Gastrocnemius medialis (tissue), 4 donors: ENCODE data around the gene SAC3D1. TPM values are rescaled to one million over a fixed set of nuclear protein-coding genes. Genes with fewer than 3 reads are reported as not detected.

ENCODE experiments used
- ATAC-seq, 2 donors: fragments of 150-250 bp; one replicate each; pipeline ENCODE4 v1.9.1; 2016
- DNase-seq, 2 donors: peaks; one replicate each; pipeline ENCODE4 v3.0.0-alpha.2; 2019
- H3K27ac ChIP-seq, 4 donors: fragments of 200-600 bp; sonication (generic); 1 replicate in 1 of 4; 2 replicates in 3 of 4; pipeline ENCODE4 v1.5.1; 2016 to 2018; ENCODE audit warnings: mild to moderate bottlenecking in 2 of 4, moderate library complexity in 1 of 4
- H3K27me3 ChIP-seq, 3 donors: fragments of 200-600 bp; sonication (generic) in 2 of 3; 1 replicate in 1 of 3; 2 replicates in 2 of 3; pipeline versions ENCODE4 v1.5.1 to v1.6.0; 2016 to 2019; ENCODE audit warnings: mild to moderate bottlenecking in 1 of 3, moderate library complexity in 1 of 3
- H3K36me3 ChIP-seq, 2 donors: fragments of 200-600 bp; sonication (generic) in 1 of 2; one replicate each; pipeline ENCODE4 v1.5.1; 2017 to 2018
- H3K4me1 ChIP-seq, 2 donors: fragments of 200-600 bp; sonication (generic) in 1 of 2; one replicate each; pipeline ENCODE4 v1.5.1; 2016 to 2017; ENCODE audit warnings: mild to moderate bottlenecking in 2 of 2
- H3K4me3 ChIP-seq, 4 donors: fragments of 200-600 bp; sonication (generic) in 3 of 4; 1 replicate in 1 of 4; 2 replicates in 3 of 4; pipeline ENCODE4 v1.5.1; 2016 to 2019; ENCODE audit warnings: mild to moderate bottlenecking in 2 of 4
- H3K9me3 ChIP-seq, 3 donors: fragments of 200-600 bp; sonication (generic) in 2 of 3; 1 replicate in 1 of 3; 2 replicates in 2 of 3; pipeline ENCODE4 v1.5.1; 2016 to 2019
- POLR2A ChIP-seq, 2 donors: fragments of 450-650 bp; IDR thresholded peaks; one replicate each; pipeline ENCODE4 v1.6.1; 2017; ENCODE audit warnings: antibody characterized with exemption in 2 of 2, mild to moderate bottlenecking in 2 of 2, moderate library complexity in 2 of 2
- in situ Hi-C, 4 donors: fragments of 200-750 bp; cut with MboI; loops; one replicate each; pipeline versions ENCODE4 v1.15.0 to v1.8.0; 2017; ENCODE audit warnings: low sequenced_read_pairs in 4 of 4
- intact Hi-C: fragments of 100-400 bp; cut with DNase I; formaldehyde crosslinking; loops from one replicate; pipeline ENCODE4 v1.15.1; 2023; ENCODE audit warnings: low total_unique reads
- total RNA-seq, 4 donors: library from RNA; depleted of rRNA; stranded (reverse); fragments of >200 nt; gene quantifications; one replicate each; pipeline versions ENCODE4 v1.1.0 to v1.2.3, GENCODE V29; 2016
- TF ChIP-seq, protein P1 (sequence below), 5 experiments: fragments of 450-650 bp in 3 of 5; fragments of 200-600 bp in 2 of 5; sonication (generic) in 2 of 5; IDR thresholded peaks in 4 of 5; conservative IDR thresholded peaks in 1 of 5; 1 replicate in 4 of 5; 2 replicates in 1 of 5; pipeline ENCODE4 v1.5.1; 2016 to 2019; ENCODE audit warnings: antibody characterized with exemption in 5 of 5, mild to moderate bottlenecking in 3 of 5, moderate library complexity in 3 of 5

Gene SAC3D1
- total RNA-seq, 4 donors from 2014 or later, result 9.0 to 27.2 (median 14.4) TPM

DNA sequence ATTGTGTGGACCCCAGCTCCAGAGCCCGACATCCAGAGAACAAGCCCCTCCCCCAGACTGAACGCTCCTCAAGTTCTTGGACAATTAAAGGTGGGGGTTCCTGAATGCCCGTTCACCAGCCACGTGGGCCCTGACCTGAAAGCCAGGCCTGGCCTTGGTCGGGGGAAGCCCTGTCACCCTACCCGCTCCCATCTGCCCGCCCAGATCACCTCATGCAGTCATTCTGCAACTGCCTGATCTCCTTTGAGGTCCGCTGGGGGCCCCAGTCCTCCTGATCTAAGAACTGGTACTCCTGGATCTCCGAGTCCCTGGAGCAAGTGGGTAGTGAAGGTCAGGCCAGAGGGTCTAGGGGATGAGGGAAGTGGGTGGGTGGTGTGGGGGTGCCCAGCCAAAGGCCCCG is 26.4 kb downstream of the SAC3D1 start:
- no peaks in the 10 kb centered on the region for H3K9me3 ChIP-seq
- no peak for DNase-seq
- H3K4me3 ChIP-seq, result no peak overlapping the region
- no peaks in the 10 kb centered on the region for H3K4me1 ChIP-seq
- ATAC-seq, result no peak
- no peaks in the 10 kb centered on the region for H3K27me3 ChIP-seq
- intact Hi-C loops (no loop called here), in situ Hi-C loops (no loop called here)
- H3K36me3 ChIP-seq, result no peaks in the 10 kb centered on the region
- no peak overlapping the region for H3K27ac ChIP-seq
- TF ChIP-seq POLR2A (IDR thresholded peaks at IDR 0.05), result no peak
- TF ChIP-seq, protein P1, sequence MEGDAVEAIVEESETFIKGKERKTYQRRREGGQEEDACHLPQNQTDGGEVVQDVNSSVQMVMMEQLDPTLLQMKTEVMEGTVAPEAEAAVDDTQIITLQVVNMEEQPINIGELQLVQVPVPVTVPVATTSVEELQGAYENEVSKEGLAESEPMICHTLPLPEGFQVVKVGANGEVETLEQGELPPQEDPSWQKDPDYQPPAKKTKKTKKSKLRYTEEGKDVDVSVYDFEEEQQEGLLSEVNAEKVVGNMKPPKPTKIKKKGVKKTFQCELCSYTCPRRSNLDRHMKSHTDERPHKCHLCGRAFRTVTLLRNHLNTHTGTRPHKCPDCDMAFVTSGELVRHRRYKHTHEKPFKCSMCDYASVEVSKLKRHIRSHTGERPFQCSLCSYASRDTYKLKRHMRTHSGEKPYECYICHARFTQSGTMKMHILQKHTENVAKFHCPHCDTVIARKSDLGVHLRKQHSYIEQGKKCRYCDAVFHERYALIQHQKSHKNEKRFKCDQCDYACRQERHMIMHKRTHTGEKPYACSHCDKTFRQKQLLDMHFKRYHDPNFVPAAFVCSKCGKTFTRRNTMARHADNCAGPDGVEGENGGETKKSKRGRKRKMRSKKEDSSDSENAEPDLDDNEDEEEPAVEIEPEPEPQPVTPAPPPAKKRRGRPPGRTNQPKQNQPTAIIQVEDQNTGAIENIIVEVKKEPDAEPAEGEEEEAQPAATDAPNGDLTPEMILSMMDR (IDR thresholded peaks at IDR 0.05 in 4 of 5, conservative IDR thresholded peaks at IDR 0.05 in 1 of 5), result no peak

GRCh38 chr11:65069217-65069616 is 28.2 kb downstream of the SAC3D1 start:
- Histone ChIP-seq H3K27ac (no peak overlapping the region), H3K27me3 (no peaks in the 10 kb centered on the region), H3K36me3 (no peaks in the 10 kb centered on the region), H3K4me3 (no peak overlapping the region), H3K4me1 (no peaks in the 10 kb centered on the region), H3K9me3 (no peaks in the 10 kb centered on the region)
- intact Hi-C loops, result no loop called here
- no peak for DNase-seq
- no peak for ATAC-seq
- no peak for TF ChIP-seq POLR2A (IDR thresholded peaks at IDR 0.05)
- TF ChIP-seq, protein P1 (IDR thresholded peaks at IDR 0.05 in 4 of 5, conservative IDR thresholded peaks at IDR 0.05 in 1 of 5), result no peak
- in situ Hi-C loops, result no loop called here

DNA sequence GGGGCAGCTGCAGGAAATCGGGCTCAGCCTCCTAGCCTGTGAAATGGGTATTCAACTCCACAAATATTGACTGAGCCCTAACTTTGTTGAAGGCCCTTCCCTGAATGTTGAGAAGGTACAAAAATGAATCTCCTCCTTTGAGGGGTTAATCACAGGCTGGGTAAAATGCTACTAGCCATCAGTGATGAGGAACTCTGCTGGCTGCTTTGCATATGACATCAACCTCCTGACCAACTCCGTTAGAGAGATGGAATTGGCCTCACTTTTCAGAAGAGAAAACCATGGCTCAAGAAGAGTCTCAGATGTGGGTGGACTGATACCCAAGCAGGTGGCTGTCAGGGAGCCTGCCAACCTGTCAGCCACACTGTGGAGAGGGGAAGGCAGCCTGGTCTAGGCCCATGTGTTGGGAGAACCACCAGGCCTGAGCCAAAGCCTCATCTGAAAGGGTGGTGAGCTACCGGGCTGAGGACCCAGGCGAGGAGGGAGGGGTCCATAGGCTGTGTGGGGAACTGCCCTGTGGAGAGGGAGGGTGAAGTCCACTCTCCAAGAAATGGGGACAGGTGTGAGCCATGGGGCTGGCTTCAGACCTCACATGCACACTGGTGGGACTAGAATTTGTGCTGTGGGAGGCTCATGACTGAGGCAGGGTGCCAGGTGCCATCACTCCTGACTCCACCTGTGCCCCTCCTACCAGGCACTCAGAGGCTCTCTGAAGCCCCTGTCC is 31.1 kb downstream of the SAC3D1 start:
- DNase-seq, result no peak
- in situ Hi-C loops, result no loop called here

DNA sequence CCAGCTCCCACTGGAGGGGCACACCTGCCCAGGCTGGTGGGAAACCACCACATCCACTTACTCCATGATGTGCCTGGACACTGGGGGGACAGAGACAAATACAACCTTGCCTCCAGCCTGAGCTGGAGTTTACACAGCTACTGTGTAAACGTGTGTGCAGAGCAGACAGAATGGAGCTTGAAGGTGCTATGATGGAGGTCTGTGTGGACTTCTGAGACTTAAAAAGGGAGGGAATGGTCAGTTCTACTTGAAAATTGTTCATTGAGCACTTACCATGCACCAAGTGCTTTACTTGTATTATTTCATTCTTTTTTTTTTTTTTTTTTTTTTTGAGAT is 31.6 kb downstream of the SAC3D1 start:
- intact Hi-C loops, result no loop called here
- no peak overlapping the region for H3K4me3 ChIP-seq
- ATAC-seq (no peak), DNase-seq (no peak)
- no peaks in the 10 kb centered on the region for H3K36me3 ChIP-seq
- no peaks in the 10 kb centered on the region for H3K27me3 ChIP-seq
- in situ Hi-C loops, result no loop called here
- no peak overlapping the region for H3K27ac ChIP-seq
- TF ChIP-seq, protein P1 (IDR thresholded peaks at IDR 0.05 in 4 of 5, conservative IDR thresholded peaks at IDR 0.05 in 1 of 5), result no peak
- TF ChIP-seq POLR2A (IDR thresholded peaks at IDR 0.05), result no peak
- no peaks in the 10 kb centered on the region for H3K4me1 ChIP-seq
- no peaks in the 10 kb centered on the region for H3K9me3 ChIP-seq

More for the DNA sequence above, 31.1 kb downstream of the SAC3D1 start:
- no peak overlapping the region for H3K27ac ChIP-seq
- no peaks in the 10 kb centered on the region for H3K4me1 ChIP-seq
- TF ChIP-seq POLR2A (IDR thresholded peaks at IDR 0.05), result no peak
- TF ChIP-seq, protein P1 (IDR thresholded peaks at IDR 0.05 in 4 of 5, conservative IDR thresholded peaks at IDR 0.05 in 1 of 5), result no peak
- H3K27me3 ChIP-seq, result no peaks in the 10 kb centered on the region
- no peaks in the 10 kb centered on the region for H3K9me3 ChIP-seq
- H3K36me3 ChIP-seq, result no peaks in the 10 kb centered on the region
- no peak overlapping the region for H3K4me3 ChIP-seq
- no peak for ATAC-seq
- intact Hi-C loops, result no loop called here

DNA sequence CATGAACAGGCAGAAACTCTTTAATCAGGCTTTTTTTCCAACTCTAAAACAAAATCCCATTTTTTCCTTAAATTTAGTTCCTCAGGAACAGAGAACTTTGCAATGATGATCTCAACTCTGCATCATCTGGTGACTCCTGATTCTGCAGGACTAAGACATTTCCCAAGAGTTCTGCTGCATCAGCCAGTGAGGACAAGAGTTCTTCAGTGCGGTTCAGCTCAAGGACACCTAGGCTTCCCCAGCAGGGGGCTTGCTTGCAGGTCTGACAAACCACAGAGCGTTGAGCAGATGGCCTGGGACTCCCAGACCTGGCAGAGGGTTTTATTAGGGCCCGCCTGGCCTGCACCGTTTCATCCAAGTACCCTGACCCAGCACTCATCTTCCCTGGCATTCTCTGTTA is 36.4 kb downstream of the SAC3D1 start:
- DNase-seq (no peak), ATAC-seq (no peak)
- H3K4me1 ChIP-seq, result no peaks in the 10 kb centered on the region
- H3K9me3 ChIP-seq, result no peaks in the 10 kb centered on the region
- intact Hi-C loops (no loop called here), in situ Hi-C loops (no loop called here)
- H3K27me3 ChIP-seq, result no peaks in the 10 kb centered on the region
- no peak overlapping the region for H3K4me3 ChIP-seq
- no peak overlapping the region for H3K27ac ChIP-seq
- no peaks in the 10 kb centered on the region for H3K36me3 ChIP-seq
- no peak for TF ChIP-seq POLR2A (IDR thresholded peaks at IDR 0.05)
